MM.1S (cell line): ENCODE measurements around the gene DGAT2.

Experiments used
- EZH2phosphoT487 ChIP-seq: fragments of 300-600 bp; sonication (generic); IDR thresholded peaks from 2 replicates; pipeline ENCODE4 v1.6.1; 2018; ENCODE audit warnings: antibody characterized with exemption, low read length
- TF ChIP-seq, protein P1 (sequence below): fragments of 300-600 bp; sonication (generic); IDR thresholded peaks from 2 replicates; pipeline ENCODE4 v1.5.1; 2016; ENCODE audit warnings: antibody characterized with exemption, low read length, mixed read lengths

DNA sequence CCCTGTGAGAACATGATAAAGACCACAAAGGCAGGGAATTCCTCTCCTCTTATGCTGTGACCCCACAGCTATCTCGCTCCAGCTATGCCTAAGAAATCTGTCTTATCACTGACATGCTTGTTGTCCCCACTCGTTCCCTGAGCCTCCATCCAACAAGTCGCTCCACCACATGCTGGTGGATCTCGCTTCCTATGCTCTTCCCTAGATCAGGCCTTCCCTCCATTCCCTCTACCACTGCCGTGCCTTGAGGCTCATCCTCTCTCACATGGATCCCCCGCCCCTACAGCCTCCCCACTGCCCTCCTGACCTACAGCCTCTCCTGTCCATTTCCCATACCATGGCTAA, 1.4 kb upstream of the DGAT2 start:
- TF ChIP-seq, protein P1, sequence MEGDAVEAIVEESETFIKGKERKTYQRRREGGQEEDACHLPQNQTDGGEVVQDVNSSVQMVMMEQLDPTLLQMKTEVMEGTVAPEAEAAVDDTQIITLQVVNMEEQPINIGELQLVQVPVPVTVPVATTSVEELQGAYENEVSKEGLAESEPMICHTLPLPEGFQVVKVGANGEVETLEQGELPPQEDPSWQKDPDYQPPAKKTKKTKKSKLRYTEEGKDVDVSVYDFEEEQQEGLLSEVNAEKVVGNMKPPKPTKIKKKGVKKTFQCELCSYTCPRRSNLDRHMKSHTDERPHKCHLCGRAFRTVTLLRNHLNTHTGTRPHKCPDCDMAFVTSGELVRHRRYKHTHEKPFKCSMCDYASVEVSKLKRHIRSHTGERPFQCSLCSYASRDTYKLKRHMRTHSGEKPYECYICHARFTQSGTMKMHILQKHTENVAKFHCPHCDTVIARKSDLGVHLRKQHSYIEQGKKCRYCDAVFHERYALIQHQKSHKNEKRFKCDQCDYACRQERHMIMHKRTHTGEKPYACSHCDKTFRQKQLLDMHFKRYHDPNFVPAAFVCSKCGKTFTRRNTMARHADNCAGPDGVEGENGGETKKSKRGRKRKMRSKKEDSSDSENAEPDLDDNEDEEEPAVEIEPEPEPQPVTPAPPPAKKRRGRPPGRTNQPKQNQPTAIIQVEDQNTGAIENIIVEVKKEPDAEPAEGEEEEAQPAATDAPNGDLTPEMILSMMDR: no peak
- TF ChIP-seq EZH2phosphoT487: no peak
